GM11168 (cell line): Measurements from ENCODE around the gene GADD45G.

Experiments
- in situ Hi-C: fragments of 300-500 bp; cut with MboI; formaldehyde crosslinking; loops from one replicate; pipeline ENCODE4 v1.12.0; 2022; ENCODE audit warnings: low sequenced_read_pairs; ENCODE audit not compliant: unreplicated experiment

Gene GADD45G

GRCh38 chr9:89623925-89624420 is 19.2 kb downstream of the GADD45G start:
- in situ Hi-C loops = no loop called here

DNA sequence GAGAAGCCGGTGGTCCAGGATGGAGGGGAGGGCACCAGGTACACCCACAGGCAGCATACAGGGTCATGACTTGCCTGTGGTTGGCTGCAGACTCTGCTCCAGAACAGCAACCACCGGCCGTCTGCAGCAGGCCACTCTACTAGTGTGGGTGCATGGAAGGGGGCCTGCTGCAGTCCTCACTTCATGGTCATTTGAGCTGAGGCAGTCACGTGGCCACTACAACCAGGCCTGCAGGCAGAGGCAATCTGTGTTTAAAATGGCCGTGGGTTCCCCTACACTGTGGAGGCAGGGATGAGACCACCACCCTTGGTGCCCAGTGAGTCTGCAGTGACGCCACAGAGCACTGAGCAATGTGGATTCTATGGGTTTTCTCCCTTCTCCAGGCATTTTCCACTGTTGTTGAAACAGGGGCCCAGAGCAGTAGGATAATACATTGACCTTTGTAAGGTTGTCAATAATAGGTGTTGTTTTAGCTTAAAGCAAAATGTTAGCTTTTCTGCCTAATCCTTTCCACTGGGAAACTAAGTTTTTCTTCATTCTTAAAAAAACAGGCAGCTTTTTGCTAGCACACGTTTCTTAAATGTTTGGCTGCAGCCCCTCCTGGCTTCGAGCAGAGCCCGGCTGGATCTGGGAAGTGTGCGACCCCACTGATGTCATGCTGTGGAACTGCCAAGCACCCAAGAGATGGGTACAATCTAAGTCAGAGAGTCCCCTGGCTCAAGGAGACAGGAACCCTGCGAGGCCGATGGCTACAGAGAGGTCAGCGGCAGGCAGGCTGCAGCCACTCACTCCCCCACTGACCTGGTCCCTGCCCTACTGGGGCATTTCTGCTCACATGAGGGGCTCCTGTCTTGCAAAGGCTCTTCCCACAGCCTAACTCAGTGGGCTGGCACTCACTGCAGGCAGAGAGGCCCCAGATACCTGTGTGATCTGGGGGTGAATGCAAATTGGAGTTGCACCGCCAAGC is 21.2 kb downstream of the GADD45G start:
- in situ Hi-C loops = no loop called here

- in situ Hi-C loops = no loop called here
Observed at GRCh38 chr9:89626741-89627265, 22.0 kb downstream of the GADD45G start.

GRCh38 chr9:89628601-89629000 is 23.8 kb downstream of the GADD45G start:
- in situ Hi-C loops = no loop called here

DNA sequence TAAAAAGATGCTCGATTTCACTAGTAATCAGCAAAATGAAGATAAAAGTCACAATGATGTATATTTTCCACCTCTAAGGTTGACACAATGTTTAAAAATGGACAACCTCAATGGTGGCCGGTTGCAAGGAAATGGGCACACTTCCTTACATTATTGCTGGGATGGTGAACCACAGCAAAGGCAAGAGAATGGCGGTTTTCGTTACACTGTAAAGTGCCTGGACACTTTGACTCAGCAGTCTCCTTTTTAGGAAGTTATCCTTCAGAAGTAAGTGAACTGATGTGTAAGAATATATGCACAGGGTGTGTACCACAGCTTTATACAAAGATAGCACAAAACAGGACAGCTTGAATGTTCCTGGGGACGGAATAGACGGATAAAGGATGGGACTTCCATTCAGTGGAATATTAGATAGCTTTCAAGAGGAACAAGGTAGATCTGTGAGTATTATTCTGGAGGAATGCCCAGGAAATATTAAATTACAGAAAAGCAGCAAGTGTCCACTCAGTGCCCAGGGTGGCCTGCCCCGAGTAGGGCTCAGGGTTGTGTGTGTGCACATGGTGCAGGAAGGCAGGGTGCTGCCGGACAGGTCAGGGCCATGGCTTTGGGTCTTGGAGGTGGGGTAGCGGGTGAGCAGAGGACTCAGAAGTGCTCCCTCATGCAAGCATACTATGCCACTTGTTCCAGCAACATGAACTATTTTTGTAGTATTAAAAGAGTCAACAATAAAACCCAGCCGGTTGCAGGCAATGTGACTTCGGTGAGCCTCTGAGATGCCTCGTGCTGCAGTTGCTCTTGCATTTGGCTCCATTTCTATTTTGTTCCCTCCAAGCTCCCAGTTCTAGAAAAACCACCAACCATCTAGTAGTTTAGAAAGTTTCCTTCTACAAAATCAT is 24.5 kb downstream of the GADD45G start:
- in situ Hi-C loops = no loop called here

DNA sequence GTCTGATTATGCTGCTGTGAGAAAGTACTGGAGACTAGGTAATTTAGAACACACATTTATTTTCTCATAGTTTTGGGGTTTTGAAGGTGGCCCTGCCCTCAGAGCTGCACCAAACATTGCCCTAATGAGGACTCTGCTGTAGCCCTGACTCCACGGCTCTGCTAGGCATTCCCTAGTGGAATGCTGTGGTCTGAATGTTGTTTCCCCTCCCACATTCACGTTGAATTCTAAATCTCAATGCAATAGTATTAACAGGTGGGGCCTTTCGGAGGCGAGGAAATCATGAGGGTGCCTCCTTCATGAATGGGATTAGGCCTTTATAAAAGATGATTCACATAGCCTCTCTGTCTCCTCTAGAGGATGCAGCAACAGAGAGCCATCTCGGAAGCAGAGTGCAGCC is 25.7 kb downstream of the GADD45G start:
- in situ Hi-C loops = no loop called here

DNA sequence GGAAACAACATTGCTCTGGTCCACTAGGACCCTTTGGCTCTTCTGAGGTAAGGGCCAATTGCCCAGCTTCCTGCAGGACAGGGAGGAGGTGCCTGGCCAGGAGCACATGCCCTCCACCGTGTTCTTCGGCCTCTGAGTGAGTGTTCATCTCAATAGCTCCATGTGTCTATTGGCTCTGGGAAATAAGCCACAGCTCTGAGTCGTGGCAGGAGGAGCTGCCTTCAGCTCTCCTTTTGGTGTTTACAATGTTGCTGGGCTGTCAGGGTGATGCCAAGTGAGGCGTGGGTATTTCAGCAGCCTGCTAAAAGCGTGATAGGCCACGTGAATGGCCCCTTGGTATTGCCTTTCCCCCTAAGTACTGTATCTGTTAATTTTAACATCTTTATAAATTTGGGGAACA is 26.6 kb downstream of the GADD45G start:
- in situ Hi-C loops = no loop called here

- in situ Hi-C loops = no loop called here
Observed at GRCh38 chr9:89632192-89632733, 27.5 kb downstream of the GADD45G start.

- in situ Hi-C loops = no loop called here
Observed at GRCh38 chr9:89632736-89633135, 27.9 kb downstream of the GADD45G start.

GRCh38 chr9:89633404-89633803 is 28.6 kb downstream of the GADD45G start:
- in situ Hi-C loops = no loop called here

DNA sequence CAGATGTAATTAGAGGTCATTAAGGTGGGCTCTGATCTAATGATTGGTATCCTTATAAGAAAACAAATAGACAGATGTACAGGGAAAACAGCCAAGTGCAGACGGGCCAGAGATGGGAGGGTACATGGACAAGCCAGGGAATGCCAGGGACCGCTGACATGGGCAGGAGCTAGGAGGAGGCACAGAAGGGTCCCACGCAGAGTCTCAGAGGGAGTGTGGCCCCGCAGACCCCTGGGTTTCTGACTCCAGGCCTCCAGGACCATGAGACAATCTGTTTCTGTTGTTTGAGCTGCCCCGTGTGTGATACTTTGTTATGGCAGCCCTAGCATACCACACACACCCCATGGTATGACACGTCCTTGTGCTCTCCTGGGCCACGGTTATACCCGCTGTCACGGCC is 29.1 kb downstream of the GADD45G start:
- in situ Hi-C loops = no loop called here

DNA sequence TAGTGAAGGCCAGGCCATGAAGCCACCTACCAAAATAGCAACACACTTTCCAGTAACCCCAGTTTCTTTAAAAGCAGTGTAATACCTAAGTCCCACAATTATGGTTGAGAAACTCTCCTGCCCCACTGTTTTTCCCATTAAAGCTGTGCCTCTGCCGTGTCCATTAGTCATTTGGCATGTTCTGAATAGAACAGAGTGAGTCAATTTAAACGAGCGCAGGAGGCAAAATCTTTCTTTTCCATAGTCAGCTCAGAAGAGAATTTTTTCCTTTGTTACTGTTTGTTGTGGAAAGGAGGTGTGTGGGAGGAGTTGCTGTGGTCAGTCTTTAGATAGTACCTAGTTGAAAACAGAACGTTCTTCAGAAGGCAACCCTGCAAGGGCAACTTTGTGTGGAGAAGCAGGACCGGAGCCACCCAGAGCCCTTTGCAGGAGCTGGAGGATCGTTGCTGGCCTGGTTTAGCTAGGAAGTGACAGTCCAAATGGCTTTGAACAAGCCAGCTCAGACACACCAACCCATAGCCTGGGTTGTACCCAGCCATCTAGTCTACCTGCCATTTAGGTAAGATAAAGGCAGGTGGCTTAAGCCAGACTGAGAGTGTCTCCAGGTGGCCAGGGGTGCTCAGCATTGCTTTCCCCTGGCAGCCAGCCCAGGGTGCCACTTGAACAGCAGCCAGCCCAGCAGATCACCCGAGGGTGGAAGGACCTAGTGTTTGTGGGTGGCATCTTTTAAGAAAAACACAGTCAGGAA is 30.4 kb downstream of the GADD45G start:
- in situ Hi-C loops = no loop called here

- in situ Hi-C loops = no loop called here
Observed at GRCh38 chr9:89635816-89636215, 31.0 kb downstream of the GADD45G start.

DNA sequence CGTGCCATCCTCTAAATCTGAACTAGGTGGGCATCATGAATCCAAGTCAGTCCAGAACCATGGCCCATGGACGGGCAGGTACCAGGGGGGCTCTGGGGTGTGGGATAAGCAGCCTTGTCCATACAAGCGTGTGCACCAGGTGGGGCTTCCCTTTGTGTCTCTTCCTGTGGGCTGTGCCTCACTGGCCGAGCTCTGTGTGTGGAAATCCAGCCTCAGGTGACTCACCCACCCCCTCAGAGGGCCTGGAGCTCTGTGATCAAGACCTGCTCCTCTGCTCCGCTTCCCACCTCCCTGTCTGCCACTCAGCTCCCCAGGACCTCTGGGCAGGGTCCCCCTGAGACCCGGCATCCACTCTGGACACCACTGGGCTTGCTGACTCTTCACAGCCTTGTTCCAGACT is 33.0 kb downstream of the GADD45G start:
- in situ Hi-C loops = no loop called here

- in situ Hi-C loops = no loop called here
Observed at GRCh38 chr9:89638359-89638758, 33.5 kb downstream of the GADD45G start.

DNA sequence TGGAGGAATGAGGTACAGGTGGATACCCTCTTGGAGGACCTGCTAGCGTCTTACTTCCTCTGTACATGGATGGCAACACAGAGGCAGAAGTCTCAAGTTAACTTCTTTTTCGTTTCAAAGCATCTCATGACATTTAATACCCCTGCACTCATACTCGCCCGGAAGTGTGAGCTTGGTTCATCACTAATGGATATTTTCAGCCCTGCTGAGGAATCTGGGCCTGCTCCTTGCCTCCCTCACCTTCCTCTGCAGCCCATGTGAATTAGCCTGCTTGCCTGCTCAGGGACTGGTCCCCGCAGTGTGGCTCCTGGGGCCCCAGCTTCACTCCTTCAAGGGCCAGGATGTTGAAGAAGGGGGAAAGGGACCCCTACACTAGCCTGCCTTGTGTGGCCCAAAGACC is 34.1 kb downstream of the GADD45G start:
- in situ Hi-C loops = no loop called here

GRCh38 chr9:89639367-89639795 is 34.6 kb downstream of the GADD45G start:
- in situ Hi-C loops = no loop called here

DNA sequence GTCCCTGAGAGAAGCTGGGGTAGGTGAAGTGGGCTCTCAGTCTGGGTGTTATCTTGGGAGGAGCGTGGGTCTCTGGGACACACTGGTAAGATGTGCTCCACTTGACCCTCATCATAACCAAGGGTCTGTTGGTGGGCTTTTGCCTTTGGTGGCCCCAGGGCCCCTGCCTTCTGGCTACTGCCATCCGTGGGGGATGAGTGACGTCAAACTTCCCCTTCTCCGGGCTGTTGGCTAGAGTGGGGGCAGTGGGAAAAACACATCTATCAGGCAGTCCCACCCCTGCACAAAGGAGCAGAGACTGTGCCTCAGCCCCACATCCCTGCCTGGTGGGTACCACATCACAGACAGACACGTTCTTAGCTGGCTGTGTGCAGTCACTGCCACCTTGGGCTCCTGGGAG is 35.1 kb downstream of the GADD45G start:
- in situ Hi-C loops = no loop called here

GRCh38 chr9:89640361-89640760 is 35.5 kb downstream of the GADD45G start:
- in situ Hi-C loops = no loop called here

- in situ Hi-C loops = no loop called here
Observed at GRCh38 chr9:89640801-89641200, 36.0 kb downstream of the GADD45G start.
